Measurements from ENCODE around the gene EPHB2. TPM values are rescaled to one million over a fixed set of nuclear protein-coding genes. Genes with fewer than 3 reads are reported as not detected.

The EPHB2 gene
- total and polyA plus RNA-seq, 2 of the 8 experiments (the other 6 are each of a cell fraction or from before 2014, with no cell fraction given) = 15.8 to 17.2 TPM

GRCh38 chr1:22809783-22810182 lies 99.1 kb downstream of the EPHB2 start (continued):
- TF ChIP-seq POLR2AphosphoS5 (IDR thresholded peaks at IDR 0.05; ENCODE audit: low read depth, low read length) (no peak), BCL11A (IDR thresholded peaks at IDR 0.05; ENCODE audit: low read depth in 2 of 2, low read length in 2 of 2) (no peak), KDM1A (IDR thresholded peaks at IDR 0.05; ENCODE audit: borderline replicate concordance, low read length) (no peak), NRF1 (IDR thresholded peaks at IDR 0.05; ENCODE audit: low read depth, low read length) (no peak), GTF2F1 (IDR thresholded peaks at IDR 0.05; ENCODE audit: borderline replicate concordance, low read depth, low read length) (no peak)
- TF ChIP-seq, protein P1, sequence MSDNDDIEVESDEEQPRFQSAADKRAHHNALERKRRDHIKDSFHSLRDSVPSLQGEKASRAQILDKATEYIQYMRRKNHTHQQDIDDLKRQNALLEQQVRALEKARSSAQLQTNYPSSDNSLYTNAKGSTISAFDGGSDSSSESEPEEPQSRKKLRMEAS (IDR thresholded peaks at IDR 0.05) = no peak
